HEK293 (cell line): Measurements from ENCODE around the gene CAMKMT.
"Not testable (repeated sequence)": the region's sequence is repeated elsewhere in the genome, so short reads cannot be mapped to it uniquely, and the experiment has no call there.

ENCODE experiments used
- ZNF157 ChIP-seq: fragments of 450-650 bp; formaldehyde crosslinking; IDR thresholded peaks from 2 replicates; pipeline ENCODE4 v1.5.1; 2016; ENCODE audit warnings: missing biosample characterization, missing genetic modification characterization
- ZNF292 ChIP-seq: fragments of 450-650 bp; formaldehyde crosslinking; IDR thresholded peaks from 2 replicates; pipeline ENCODE4 v1.5.1; 2016; ENCODE audit warnings: low read depth, missing biosample characterization, missing genetic modification characterization, borderline replicate concordance
- TF ChIP-seq, protein P1 (sequence below): fragments of 450-650 bp; formaldehyde crosslinking; IDR thresholded peaks from 2 replicates; pipeline ENCODE4 v1.5.1; 2016; ENCODE audit warnings: missing biosample characterization, missing genetic modification characterization
- TF ChIP-seq, protein P2 (sequence below): fragments of 450-650 bp; formaldehyde crosslinking; IDR thresholded peaks from 2 replicates; pipeline ENCODE4 v1.5.1; 2016; ENCODE audit warnings: missing biosample characterization, missing genetic modification characterization

DNA sequence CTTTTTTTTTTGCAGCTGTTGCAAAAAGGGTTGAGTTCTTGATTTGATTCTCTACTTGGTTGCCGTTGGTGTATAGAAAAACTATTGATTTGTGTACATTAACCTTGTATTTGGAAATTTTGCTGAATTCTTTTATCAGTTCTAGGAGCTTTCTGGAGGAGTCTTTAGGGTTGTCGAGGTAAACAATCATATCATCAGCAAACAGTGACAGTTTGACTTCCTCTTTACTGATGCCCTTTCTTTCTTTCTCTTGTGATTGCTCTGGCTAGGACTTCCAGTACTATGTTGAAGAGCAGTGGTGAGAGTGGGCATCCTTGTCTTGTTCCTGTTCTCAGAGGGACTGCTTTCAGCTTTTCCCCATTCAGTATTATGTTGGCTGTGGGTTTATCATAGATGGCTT lies 23.5 kb downstream of the CAMKMT start:
- TF ChIP-seq, protein P1, sequence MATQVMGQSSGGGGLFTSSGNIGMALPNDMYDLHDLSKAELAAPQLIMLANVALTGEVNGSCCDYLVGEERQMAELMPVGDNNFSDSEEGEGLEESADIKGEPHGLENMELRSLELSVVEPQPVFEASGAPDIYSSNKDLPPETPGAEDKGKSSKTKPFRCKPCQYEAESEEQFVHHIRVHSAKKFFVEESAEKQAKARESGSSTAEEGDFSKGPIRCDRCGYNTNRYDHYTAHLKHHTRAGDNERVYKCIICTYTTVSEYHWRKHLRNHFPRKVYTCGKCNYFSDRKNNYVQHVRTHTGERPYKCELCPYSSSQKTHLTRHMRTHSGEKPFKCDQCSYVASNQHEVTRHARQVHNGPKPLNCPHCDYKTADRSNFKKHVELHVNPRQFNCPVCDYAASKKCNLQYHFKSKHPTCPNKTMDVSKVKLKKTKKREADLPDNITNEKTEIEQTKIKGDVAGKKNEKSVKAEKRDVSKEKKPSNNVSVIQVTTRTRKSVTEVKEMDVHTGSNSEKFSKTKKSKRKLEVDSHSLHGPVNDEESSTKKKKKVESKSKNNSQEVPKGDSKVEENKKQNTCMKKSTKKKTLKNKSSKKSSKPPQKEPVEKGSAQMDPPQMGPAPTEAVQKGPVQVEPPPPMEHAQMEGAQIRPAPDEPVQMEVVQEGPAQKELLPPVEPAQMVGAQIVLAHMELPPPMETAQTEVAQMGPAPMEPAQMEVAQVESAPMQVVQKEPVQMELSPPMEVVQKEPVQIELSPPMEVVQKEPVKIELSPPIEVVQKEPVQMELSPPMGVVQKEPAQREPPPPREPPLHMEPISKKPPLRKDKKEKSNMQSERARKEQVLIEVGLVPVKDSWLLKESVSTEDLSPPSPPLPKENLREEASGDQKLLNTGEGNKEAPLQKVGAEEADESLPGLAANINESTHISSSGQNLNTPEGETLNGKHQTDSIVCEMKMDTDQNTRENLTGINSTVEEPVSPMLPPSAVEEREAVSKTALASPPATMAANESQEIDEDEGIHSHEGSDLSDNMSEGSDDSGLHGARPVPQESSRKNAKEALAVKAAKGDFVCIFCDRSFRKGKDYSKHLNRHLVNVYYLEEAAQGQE (tag by site-specific recombination), result not testable (repeated sequence)
- TF ChIP-seq, protein P2, sequence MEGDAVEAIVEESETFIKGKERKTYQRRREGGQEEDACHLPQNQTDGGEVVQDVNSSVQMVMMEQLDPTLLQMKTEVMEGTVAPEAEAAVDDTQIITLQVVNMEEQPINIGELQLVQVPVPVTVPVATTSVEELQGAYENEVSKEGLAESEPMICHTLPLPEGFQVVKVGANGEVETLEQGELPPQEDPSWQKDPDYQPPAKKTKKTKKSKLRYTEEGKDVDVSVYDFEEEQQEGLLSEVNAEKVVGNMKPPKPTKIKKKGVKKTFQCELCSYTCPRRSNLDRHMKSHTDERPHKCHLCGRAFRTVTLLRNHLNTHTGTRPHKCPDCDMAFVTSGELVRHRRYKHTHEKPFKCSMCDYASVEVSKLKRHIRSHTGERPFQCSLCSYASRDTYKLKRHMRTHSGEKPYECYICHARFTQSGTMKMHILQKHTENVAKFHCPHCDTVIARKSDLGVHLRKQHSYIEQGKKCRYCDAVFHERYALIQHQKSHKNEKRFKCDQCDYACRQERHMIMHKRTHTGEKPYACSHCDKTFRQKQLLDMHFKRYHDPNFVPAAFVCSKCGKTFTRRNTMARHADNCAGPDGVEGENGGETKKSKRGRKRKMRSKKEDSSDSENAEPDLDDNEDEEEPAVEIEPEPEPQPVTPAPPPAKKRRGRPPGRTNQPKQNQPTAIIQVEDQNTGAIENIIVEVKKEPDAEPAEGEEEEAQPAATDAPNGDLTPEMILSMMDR (tag by site-specific recombination), result not testable (repeated sequence)
- TF ChIP-seq ZNF157; ZNF292 (tag by site-specific recombination): not testable (repeated sequence)
